ENCODE results near the gene UBASH3A.
A peak's percentile ranks its signal among the peaks of the same experiment; 100 is the strongest.

UBASH3A gene, protein sequence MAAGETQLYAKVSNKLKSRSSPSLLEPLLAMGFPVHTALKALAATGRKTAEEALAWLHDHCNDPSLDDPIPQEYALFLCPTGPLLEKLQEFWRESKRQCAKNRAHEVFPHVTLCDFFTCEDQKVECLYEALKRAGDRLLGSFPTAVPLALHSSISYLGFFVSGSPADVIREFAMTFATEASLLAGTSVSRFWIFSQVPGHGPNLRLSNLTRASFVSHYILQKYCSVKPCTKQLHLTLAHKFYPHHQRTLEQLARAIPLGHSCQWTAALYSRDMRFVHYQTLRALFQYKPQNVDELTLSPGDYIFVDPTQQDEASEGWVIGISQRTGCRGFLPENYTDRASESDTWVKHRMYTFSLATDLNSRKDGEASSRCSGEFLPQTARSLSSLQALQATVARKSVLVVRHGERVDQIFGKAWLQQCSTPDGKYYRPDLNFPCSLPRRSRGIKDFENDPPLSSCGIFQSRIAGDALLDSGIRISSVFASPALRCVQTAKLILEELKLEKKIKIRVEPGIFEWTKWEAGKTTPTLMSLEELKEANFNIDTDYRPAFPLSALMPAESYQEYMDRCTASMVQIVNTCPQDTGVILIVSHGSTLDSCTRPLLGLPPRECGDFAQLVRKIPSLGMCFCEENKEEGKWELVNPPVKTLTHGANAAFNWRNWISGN

DNA sequence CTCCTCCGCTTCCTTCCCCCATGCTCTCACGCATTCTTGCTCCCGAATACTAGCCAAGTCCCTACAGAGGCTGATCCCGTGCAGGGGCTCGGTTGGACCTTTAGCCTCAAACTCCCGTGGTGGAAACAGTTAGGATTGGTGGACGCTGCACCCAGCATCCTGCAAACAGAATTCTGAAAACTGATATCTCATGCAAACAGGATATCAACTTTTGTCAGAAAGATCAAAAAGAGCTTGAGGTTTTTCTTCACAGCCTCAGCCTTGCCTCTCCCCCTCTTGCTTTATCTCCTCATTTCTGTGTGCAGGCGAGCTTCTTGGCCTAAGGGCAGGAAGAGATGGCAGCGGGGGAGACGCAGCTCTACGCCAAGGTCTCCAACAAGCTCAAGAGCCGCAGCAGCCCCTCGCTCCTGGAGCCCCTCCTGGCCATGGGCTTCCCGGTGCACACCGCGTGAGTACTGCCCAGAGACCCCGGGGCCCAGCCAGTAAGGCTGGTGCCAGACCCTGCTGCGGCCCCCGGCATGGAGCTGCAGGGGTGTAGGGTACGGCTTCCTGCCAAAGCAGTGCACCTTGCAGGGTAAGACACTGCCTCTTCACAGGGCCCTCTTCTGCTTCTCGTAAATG lies at the start of gene UBASH3A:
TSS of gene UBASH3A (plus strand) at position 292 of the 621 bp plus-strand sequence. CDS start at position 336, 44 bp downstream.
- no peak for DNase-seq (ENCODE audit: low read depth in 1 of 2, low spot score in 1 of 2)
- in situ Hi-C loops (cut with HindIII; ENCODE audit: low pct_unique_long_range_greater_than_20kb, low sequenced_read_pairs) = no loop called here
- no peak for TF ChIP-seq JUND (IDR thresholded peaks at IDR 0.05; ENCODE audit: low read depth)

DNA sequence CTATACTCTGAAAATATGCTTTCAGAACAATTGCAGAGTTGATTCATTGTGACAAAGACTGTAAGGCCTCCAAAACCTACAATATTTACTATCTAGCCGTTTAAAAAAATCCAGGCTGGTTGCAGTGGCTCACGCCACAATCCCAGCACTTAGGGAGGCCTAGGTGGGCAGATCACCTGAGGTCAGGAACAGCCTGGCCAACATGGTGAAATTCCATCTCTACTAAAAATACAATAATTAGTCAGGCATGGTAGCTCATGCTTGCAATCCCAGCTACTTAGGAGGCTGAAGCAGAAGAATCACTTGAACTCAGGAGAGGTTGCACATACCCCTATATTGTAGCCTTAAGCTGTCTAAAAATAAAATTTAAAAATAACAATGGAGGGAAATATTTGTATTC lies 47.7 kb upstream of the UBASH3A start:
- no peak for TF ChIP-seq JUND (IDR thresholded peaks at IDR 0.05; ENCODE audit: low read depth)
- DNase-seq (ENCODE audit: low read depth in 1 of 2, low spot score in 1 of 2) = no peak
- in situ Hi-C loops (cut with HindIII; ENCODE audit: low pct_unique_long_range_greater_than_20kb, low sequenced_read_pairs) = no loop called here

DNA sequence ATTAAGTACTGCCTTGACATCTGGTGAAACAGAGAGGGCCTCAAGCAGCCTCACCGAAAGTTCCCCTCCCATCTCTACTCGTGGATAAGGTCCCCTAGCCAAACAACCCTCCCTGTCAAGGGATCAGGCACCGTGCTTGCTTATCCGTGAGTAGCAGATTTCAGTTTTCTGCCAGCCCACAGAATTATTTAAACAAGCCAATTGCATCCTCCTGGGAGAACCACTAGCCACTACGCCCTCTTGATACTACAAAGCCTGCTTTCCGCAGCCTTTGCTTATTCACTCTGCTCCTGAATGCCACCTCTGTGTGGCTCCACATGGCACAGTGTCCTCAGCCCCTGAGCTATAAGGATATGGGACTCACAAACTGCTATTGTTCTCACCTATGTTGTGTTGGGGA lies 47.1 kb upstream of the UBASH3A start:
- no peak for DNase-seq (ENCODE audit: low read depth in 1 of 2, low spot score in 1 of 2)
- TF ChIP-seq JUND (IDR thresholded peaks at IDR 0.05; ENCODE audit: low read depth) = no peak
- in situ Hi-C loops (cut with HindIII; ENCODE audit: low pct_unique_long_range_greater_than_20kb, low sequenced_read_pairs) = no loop called here

DNA sequence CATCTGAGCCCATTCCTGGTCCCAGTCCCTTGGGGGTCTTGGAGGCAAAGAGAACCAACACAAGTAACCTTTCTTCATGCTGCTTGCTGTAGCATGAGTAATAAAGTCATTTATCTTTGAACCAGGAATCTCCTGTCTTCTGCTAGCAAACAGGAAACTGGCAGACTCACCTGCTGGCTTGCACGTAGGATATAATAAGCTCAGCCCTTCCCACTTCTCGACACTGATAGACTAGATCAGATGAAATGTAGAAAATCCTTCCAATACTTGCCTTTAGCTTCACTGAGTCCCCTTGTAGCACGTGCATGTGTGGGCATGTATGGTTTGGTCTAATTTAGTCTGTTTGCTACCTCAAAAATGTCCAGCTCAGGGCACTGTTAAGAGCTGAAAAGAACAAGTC lies 46.4 kb upstream of the UBASH3A start:
- TF ChIP-seq JUND (IDR thresholded peaks at IDR 0.05; ENCODE audit: low read depth) = no peak
- in situ Hi-C loops (cut with HindIII; ENCODE audit: low pct_unique_long_range_greater_than_20kb, low sequenced_read_pairs) = no loop called here
- DNase-seq (ENCODE audit: low read depth in 1 of 2, low spot score in 1 of 2) = no peak

DNA sequence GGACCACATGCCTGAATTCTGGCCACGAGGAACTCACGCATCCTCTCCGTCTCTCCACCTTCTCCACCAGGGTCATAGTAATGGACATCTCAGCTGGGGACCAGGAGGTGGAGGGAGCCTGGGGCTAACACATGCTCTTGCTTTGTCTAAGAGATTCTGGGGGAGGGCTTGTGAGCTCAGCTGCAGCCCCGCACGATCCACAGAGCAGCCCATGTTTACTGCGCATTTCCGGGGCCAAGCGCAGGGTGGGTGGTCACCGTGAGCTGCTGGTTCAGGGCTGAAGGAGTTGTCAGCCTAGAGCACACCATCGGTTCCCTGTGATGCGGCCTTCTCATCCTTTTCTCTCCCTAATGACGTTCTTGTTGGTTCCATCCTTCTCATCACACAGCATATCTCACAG lies 45.4 kb upstream of the UBASH3A start:
- TF ChIP-seq JUND (IDR thresholded peaks at IDR 0.05; ENCODE audit: low read depth) = no peak
- no peak for DNase-seq (ENCODE audit: low read depth in 1 of 2, low spot score in 1 of 2)
- in situ Hi-C loops (cut with HindIII; ENCODE audit: low pct_unique_long_range_greater_than_20kb, low sequenced_read_pairs) = no loop called here

DNA sequence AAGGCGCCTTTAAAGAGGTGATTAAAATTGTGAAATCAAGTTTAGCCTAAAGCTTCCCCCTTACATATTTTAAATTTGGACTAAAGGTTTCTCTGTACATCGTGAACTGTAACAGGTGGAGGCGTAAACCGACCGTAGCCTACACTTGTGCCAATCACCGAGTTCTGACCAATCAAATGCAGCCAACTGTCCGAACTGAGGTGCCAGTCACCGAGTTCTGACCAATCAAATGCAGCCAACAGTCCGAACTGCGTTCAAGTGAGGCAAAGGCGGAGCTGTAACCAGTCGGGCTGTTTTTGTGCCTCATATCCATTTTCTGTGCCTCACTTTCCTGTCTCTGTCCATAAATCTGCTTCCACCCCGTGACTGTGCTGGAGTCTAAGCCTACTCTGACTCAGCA lies 44.8 kb upstream of the UBASH3A start:
- TF ChIP-seq JUND (IDR thresholded peaks at IDR 0.05; ENCODE audit: low read depth) = no peak
- DNase-seq (ENCODE audit: low read depth in 1 of 2, low spot score in 1 of 2) = peak in 1 of 2 experiments; percentile 47
- in situ Hi-C loops (cut with HindIII; ENCODE audit: low pct_unique_long_range_greater_than_20kb, low sequenced_read_pairs) = no loop called here

DNA sequence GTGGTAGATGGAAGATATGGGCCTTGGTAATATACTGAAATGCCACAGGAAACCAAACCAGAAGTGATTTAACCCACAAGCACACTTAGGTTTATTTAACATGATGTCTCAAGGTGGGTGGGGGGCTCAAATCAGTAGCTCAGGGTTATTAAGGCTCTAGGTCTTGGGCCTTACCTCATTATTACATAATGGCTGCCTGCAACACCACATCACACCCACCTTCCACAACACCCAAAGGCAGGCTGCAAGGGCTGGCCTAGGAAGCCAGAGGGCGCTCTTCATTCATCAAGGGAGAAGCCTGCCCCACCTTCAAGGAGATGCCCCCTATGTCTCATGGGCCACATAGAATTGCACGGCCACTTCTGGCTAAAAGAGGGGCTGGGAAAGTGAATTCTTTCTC lies 43.4 kb upstream of the UBASH3A start:
- DNase-seq (ENCODE audit: low read depth in 1 of 2, low spot score in 1 of 2) = no peak

DNA sequence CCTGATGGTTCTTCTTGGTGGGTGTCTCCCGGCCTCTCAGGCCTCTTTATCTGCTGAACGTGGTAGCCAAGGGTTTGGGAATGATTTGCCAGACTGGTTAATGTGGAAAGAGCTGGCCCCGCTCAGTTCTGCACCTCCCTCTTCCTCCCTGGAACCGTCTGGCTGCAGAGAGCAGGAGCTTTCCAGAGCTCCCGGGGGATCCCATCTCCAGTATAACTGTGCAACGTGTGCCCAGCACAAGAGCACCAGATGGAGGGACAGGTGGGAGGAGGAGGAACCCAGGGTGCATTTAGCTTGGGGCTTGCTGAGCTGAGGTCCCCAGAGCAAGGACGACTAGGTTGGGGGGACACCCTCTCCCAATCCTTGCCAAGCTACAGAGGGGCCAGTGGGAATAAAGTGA lies 42.4 kb upstream of the UBASH3A start:
- no peak for DNase-seq (ENCODE audit: low read depth in 1 of 2, low spot score in 1 of 2)
- no peak for TF ChIP-seq JUND (IDR thresholded peaks at IDR 0.05; ENCODE audit: low read depth)
- in situ Hi-C loops (cut with HindIII; ENCODE audit: low pct_unique_long_range_greater_than_20kb, low sequenced_read_pairs) = no loop called here

More for the DNA sequence above, 43.4 kb upstream of the UBASH3A start:
- no peak for TF ChIP-seq JUND (IDR thresholded peaks at IDR 0.05; ENCODE audit: low read depth)
- in situ Hi-C loops (cut with HindIII; ENCODE audit: low pct_unique_long_range_greater_than_20kb, low sequenced_read_pairs) = no loop called here

DNA sequence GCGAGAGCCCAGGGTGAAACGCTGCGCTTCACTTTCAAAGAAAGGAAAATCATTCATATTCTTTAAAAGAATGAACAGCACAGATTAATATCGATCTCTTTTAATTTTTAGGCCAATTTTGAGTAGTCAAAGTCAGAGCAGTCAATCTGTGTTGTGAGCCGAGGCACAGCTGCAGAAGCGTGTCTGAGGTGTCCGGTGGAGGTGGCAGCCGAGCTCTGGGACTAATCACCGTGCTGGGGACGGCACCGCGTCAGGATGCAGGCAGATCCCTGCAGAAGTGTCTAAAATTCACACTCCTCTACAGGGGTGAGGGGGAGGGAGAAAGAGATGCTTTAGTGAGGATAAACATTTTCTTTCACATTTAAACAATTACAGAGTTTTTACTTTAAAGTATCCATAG lies 41.5 kb upstream of the UBASH3A start:
- no peak for TF ChIP-seq JUND (IDR thresholded peaks at IDR 0.05; ENCODE audit: low read depth)
- no peak for DNase-seq (ENCODE audit: low read depth in 1 of 2, low spot score in 1 of 2)
- in situ Hi-C loops (cut with HindIII; ENCODE audit: low pct_unique_long_range_greater_than_20kb, low sequenced_read_pairs) = no loop called here

DNA sequence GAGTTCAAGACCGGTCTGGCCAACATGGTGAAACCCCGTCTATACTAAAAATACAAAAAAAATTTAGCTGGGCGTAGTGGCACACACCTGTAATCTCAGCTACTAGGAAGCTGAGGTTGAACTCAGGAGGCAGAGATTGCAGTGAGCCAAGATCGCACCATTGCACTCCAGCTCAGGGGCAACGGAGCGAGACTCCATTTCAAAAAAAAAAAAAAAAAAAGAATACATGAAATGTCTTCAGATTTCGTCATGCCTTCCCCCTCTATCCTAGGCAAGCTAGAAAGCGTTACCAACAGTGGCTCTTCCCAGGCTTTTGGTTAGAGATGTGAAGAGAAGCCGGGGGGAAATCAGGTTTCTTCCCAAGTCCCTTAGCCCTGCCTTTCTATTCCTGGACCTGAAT lies 41.0 kb upstream of the UBASH3A start:
- in situ Hi-C loops (cut with HindIII; ENCODE audit: low pct_unique_long_range_greater_than_20kb, low sequenced_read_pairs) = no loop called here
- DNase-seq (ENCODE audit: low read depth in 1 of 2, low spot score in 1 of 2) = no peak
- TF ChIP-seq JUND (IDR thresholded peaks at IDR 0.05; ENCODE audit: low read depth) = no peak

DNA sequence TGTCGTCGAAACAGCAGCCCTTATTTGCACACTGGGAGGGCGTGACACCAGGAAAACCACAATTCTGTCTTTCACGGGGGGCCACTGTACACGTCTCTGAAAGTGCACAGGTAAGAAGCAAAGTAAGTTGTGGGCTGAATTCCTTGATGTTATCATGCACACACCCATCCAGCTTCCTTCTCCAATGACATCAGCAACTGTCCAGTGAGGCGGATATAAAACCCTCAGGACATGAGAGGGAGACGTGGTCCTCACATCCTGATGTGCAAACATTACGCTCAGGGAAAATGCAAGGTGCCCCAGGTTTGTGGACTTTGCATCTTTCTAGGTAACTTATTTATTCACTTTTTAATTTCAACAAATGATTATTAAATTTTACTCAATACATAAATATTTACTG lies 40.4 kb upstream of the UBASH3A start:
- peak in 1 of 2 experiments; percentile 74 for DNase-seq (ENCODE audit: low read depth in 1 of 2, low spot score in 1 of 2)
- no peak for TF ChIP-seq JUND (IDR thresholded peaks at IDR 0.05; ENCODE audit: low read depth)
- in situ Hi-C loops (cut with HindIII; ENCODE audit: low pct_unique_long_range_greater_than_20kb, low sequenced_read_pairs) = no loop called here

DNA sequence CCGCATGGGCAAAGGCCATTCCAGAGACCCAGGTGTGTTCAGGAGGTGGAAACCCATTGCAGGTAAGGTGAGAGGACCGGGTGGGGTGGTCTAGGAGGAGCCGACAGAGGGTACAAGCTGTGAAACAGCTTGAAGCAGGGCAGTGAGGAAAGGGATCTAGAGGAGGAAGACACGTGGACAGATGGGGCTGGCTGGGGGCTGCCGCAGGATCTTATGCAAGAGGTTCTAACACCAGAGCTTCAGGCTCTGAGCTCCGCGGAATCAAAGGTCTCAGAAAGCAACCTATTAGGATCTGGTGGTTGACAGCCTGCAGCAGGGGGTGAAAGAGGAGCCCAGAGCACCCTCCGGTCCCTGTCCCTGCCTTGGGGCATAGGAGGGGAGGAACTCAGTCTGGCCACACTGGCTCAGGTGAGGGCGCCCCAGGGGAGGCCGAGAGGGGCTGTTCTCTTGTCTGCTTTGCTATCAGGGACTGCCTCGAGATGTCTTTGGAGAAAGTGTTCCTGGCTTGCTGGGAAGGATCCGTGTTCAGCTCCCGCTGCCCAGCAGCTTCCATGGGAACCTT lies 39.3 kb upstream of the UBASH3A start:
- in situ Hi-C loops (cut with HindIII; ENCODE audit: low pct_unique_long_range_greater_than_20kb, low sequenced_read_pairs) = no loop called here

DNA sequence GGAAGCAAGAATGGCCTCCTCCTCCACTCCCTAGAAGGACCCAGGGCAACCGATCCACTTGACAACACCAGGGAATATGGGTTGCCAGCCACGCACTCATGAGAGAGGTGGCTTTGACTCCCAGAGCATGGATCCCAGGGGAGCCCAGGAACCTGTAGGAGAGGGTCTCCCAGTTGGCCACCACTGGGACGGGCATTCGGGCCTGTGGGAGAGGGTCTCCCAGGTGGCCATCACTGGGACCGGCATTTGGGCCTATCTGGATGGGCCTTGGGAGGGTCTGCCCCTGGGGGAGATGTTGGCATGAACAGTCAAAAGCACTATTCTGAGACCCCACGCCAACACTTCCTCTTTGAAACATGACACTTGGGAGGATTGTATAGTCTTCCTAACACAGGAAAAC lies 37.9 kb upstream of the UBASH3A start:
- no peak for DNase-seq (ENCODE audit: low read depth in 1 of 2, low spot score in 1 of 2)
- TF ChIP-seq JUND (IDR thresholded peaks at IDR 0.05; ENCODE audit: low read depth) = no peak
- in situ Hi-C loops (cut with HindIII; ENCODE audit: low pct_unique_long_range_greater_than_20kb, low sequenced_read_pairs) = no loop called here

More for the DNA sequence above, 39.3 kb upstream of the UBASH3A start:
- no peak for DNase-seq (ENCODE audit: low read depth in 1 of 2, low spot score in 1 of 2)
- no peak for TF ChIP-seq JUND (IDR thresholded peaks at IDR 0.05; ENCODE audit: low read depth)
